AG10803 (cell line): ENCODE results near the gene ZNF511.

Experiments
- DNase-seq: peaks from one replicate; pipeline ENCODE4 v3.0.0; 2010; ENCODE audit warnings: low read depth
- H3K4me3 ChIP-seq: 2 replicates; pipeline ENCODE4 v1.5.1; 2011; ENCODE audit warnings: mild to moderate bottlenecking, low read length, control low read depth
- CTCF ChIP-seq: conservative IDR thresholded peaks from 2 replicates; pipeline ENCODE4 v1.5.1; 2011; ENCODE audit warnings: mild to moderate bottlenecking, low read length, control low read depth, inconsistent platforms

The ZNF511 gene

GRCh38 chr10:133308421-133309099 is at the start of gene ZNF511, which contains the start of gene TUBGCP2:
ZNF511 (plus strand) TSS chr10:133308914; CDS start chr10:133308944, 30 bp downstream.
TUBGCP2 (minus strand) TSS chr10:133308872; CDS start chr10:133302941, 5,931 bp downstream.
- peak; percentile 14; the same call in 1 of the 2 replicates for TF ChIP-seq CTCF
- H3K4me3 ChIP-seq, result peak within 1 kb of the TSS; percentile 92
- peak; percentile 84 for DNase-seq

GRCh38 chr10:133259602-133259989 is 49.1 kb upstream of the ZNF511 start:
- H3K4me3 ChIP-seq, result no peak overlapping the region
- DNase-seq, result no peak
- TF ChIP-seq CTCF, result no peak

GRCh38 chr10:133260895-133261725 is 47.6 kb upstream of the ZNF511 start:
- DNase-seq, result peak; percentile 33
- no peak for TF ChIP-seq CTCF
- H3K4me3 ChIP-seq, result peak overlapping the region; percentile 57

- TF ChIP-seq CTCF, result no peak
- peak; percentile 60 for DNase-seq
- peak overlapping the region; percentile 57 for H3K4me3 ChIP-seq
Observed at GRCh38 chr10:133261726-133262325, 46.9 kb upstream of the ZNF511 start.

- no peak overlapping the region for H3K4me3 ChIP-seq
- TF ChIP-seq CTCF, result no peak
- DNase-seq, result no peak
Observed at GRCh38 chr10:133262696-133263095, 46.0 kb upstream of the ZNF511 start.

GRCh38 chr10:133263674-133264073 is 45.0 kb upstream of the ZNF511 start:
- no peak overlapping the region for H3K4me3 ChIP-seq
- no peak for DNase-seq
- no peak for TF ChIP-seq CTCF
